ENCODE measurements around the gene RNF183.
A peak's percentile ranks its signal among the peaks of the same experiment; 100 is the strongest.
"Not testable (repeated sequence)": the region's sequence is repeated elsewhere in the genome, so short reads cannot be mapped to it uniquely, and the experiment has no call there.

Gene RNF183

GRCh38 chr9:113315231-113315630, 12.1 kb upstream of the RNF183 start:
- no peak for DNase-seq

- no peak for DNase-seq
Measured at GRCh38 chr9:113313261-113313660, 10.1 kb upstream of the RNF183 start.

- DNase-seq: no peak
Measured at GRCh38 chr9:113311961-113312360, 8.8 kb upstream of the RNF183 start.

GRCh38 chr9:113310538-113310937, 7.4 kb upstream of the RNF183 start:
- DNase-seq: no peak

- no peak for DNase-seq
Measured at GRCh38 chr9:113309204-113309813, 6.1 kb upstream of the RNF183 start.

- DNase-seq: no peak
Measured at GRCh38 chr9:113307396-113307975, 4.3 kb upstream of the RNF183 start.

GRCh38 chr9:113306566-113306965, 3.4 kb upstream of the RNF183 start:
- DNase-seq: no peak

GRCh38 chr9:113301548-113301947, 1.6 kb downstream of the RNF183 start:
- DNase-seq: no peak

GRCh38 chr9:113299800-113300292, 3.3 kb downstream of the RNF183 start:
- DNase-seq: peak; percentile 41

- DNase-seq: peak; percentile 48
Measured at GRCh38 chr9:113298924-113299770, 4.0 kb downstream of the RNF183 start.

- DNase-seq: no peak
Measured at GRCh38 chr9:113298311-113298710, 4.9 kb downstream of the RNF183 start.

GRCh38 chr9:113296796-113297558, 6.2 kb downstream of the RNF183 start:
- DNase-seq: no peak

GRCh38 chr9:113296247-113296646, 6.9 kb downstream of the RNF183 start:
- not testable (repeated sequence) for DNase-seq

GRCh38 chr9:113293285-113293878, 9.8 kb downstream of the RNF183 start:
- DNase-seq: no peak

- no peak for DNase-seq
Measured at GRCh38 chr9:113290052-113290607, 13.0 kb downstream of the RNF183 start.

GRCh38 chr9:113289091-113289490, 14.1 kb downstream of the RNF183 start:
- no peak for DNase-seq

GRCh38 chr9:113281356-113281755, 21.8 kb downstream of the RNF183 start:
- DNase-seq: no peak

GRCh38 chr9:113278840-113279239, 24.3 kb downstream of the RNF183 start:
- no peak for DNase-seq

GRCh38 chr9:113275157-113276131, 27.7 kb downstream of the RNF183 start, which contains the start of the genes CDC26 and PRPF4:
CDC26 (minus strand) TSS chr9:113275572; CDS start chr9:113272507, 3,065 bp downstream.
PRPF4 (plus strand) TSS chr9:113275658; CDS start chr9:113275744, 86 bp downstream.
- DNase-seq: peak; percentile 87

- DNase-seq: no peak
Measured at GRCh38 chr9:113274474-113275156, 28.6 kb downstream of the RNF183 start.

Measured in NCI-H187 treated with DMSO at 0.1 percent for 48 hours (cell line).